ENCODE data around the gene NDUFAF2.

Gene NDUFAF2

GRCh38 chr5:61137835-61138234 lies 192.8 kb downstream of the NDUFAF2 start:
- ChIA-PET CTCF (interaction anchor here (0.6 kb wide), 2 partner anchors 176 to 807 kb away, joined by 3 read pairs; no protein-coding TSS in a partner anchor), POLR2A (no interaction called here)
- H3K4me3 ChIP-seq (ENCODE audit: low read depth, low read length) = no peak overlapping the region
- no peak for TF ChIP-seq ZNF514 (tag by site-specific recombination; IDR thresholded peaks at IDR 0.05)
- no peak for TF ChIP-seq ZNF132 (tag by site-specific recombination; IDR thresholded peaks at IDR 0.05; ENCODE audit: borderline replicate concordance)
- no peak for TF ChIP-seq ZNF354C (tag by site-specific recombination; IDR thresholded peaks at IDR 0.05; ENCODE audit: borderline replicate concordance, low read depth)
- TF ChIP-seq ZNF121 (tag by site-specific recombination; IDR thresholded peaks at IDR 0.05) = no peak
- TF ChIP-seq INSM2 (tag by site-specific recombination; IDR thresholded peaks at IDR 0.05) = no peak
- no peak for TF ChIP-seq SP2 (tag by site-specific recombination; IDR thresholded peaks at IDR 0.05)
- no peak for TF ChIP-seq ZNF24 (tag by site-specific recombination; IDR thresholded peaks at IDR 0.05)
- TF ChIP-seq ZNF18 (tag by site-specific recombination; IDR thresholded peaks at IDR 0.05) = no peak
- no peak for TF ChIP-seq ZBTB11 (tag by site-specific recombination; conservative IDR thresholded peaks at IDR 0.05; ENCODE audit: low read depth)
- TF ChIP-seq SP7 (tag by site-specific recombination; IDR thresholded peaks at IDR 0.05) = no peak
- no peak for TF ChIP-seq ZNF501 (tag by site-specific recombination; IDR thresholded peaks at IDR 0.05)
- no peak for TF ChIP-seq ZNF37A (tag by site-specific recombination; IDR thresholded peaks at IDR 0.05)
- no peak for TF ChIP-seq ZNF223 (tag by site-specific recombination; IDR thresholded peaks at IDR 0.05)
- no peak for TF ChIP-seq ZNF221 (tag by site-specific recombination; IDR thresholded peaks at IDR 0.05; ENCODE audit: borderline replicate concordance)
- TF ChIP-seq YY2 (tag by site-specific recombination; IDR thresholded peaks at IDR 0.05) = no peak
- no peaks in the 10 kb centered on the region for H3K4me1 ChIP-seq (ENCODE audit: control insufficient read depth, insufficient read depth, low read length)
- no peaks in the 10 kb centered on the region for H3K9me3 ChIP-seq (ENCODE audit: control insufficient read depth, insufficient read depth, low read depth, low read length)
- no peak overlapping the region for H3K27ac ChIP-seq (ENCODE audit: extremely low read depth, low read depth, low read length)
- H3K36me3 ChIP-seq (ENCODE audit: control insufficient read depth in 2 of 2, insufficient read depth in 1 of 2, low read length in 2 of 2) = no peaks in the 10 kb centered on the region

GRCh38 chr5:61139094-61139873 lies 194.3 kb downstream of the NDUFAF2 start:
- CTCF ChIA-PET = interaction anchor here (0.5 to 0.7 kb wide), 6 partner anchors 17 to 429 kb away, joined by 3 read pairs; no protein-coding TSS in a partner anchor
- no peaks in the 10 kb centered on the region for H3K9me3 ChIP-seq (ENCODE audit: control insufficient read depth, insufficient read depth, low read depth, low read length)
- H3K36me3 ChIP-seq (ENCODE audit: control insufficient read depth in 2 of 2, insufficient read depth in 1 of 2, low read length in 2 of 2) = no peaks in the 10 kb centered on the region
- H3K4me3 ChIP-seq (ENCODE audit: low read depth, low read length) = no peak overlapping the region
- H3K27ac ChIP-seq (ENCODE audit: extremely low read depth, low read depth, low read length) = no peak overlapping the region
- POLR2A ChIA-PET = no interaction called here
- H3K4me1 ChIP-seq (ENCODE audit: control insufficient read depth, insufficient read depth, low read length) = no peaks in the 10 kb centered on the region
- TF ChIP-seq ZNF580 (tag by site-specific recombination; IDR thresholded peaks at IDR 0.05) (no peak), ZNF335 (tag by site-specific recombination; conservative IDR thresholded peaks at IDR 0.05) (no peak), ZNF654 (tag by site-specific recombination; IDR thresholded peaks at IDR 0.05; ENCODE audit: low read depth) (no peak), ZSCAN30 (tag by site-specific recombination; IDR thresholded peaks at IDR 0.05) (no peak), ZNF768 (tag by site-specific recombination; IDR thresholded peaks at IDR 0.05) (no peak), ZNF548 (tag by site-specific recombination; IDR thresholded peaks at IDR 0.05) (no peak), ZNF530 (tag by site-specific recombination; IDR thresholded peaks at IDR 0.05; ENCODE audit: low read depth) (no peak), ZNF148 (tag by site-specific recombination; IDR thresholded peaks at IDR 0.05; ENCODE audit: borderline replicate concordance) (no peak), SP3 (tag by site-specific recombination; IDR thresholded peaks at IDR 0.05) (no peak), ZNF558 (tag by site-specific recombination; IDR thresholded peaks at IDR 0.05) (no peak), ZNF211 (tag by site-specific recombination; IDR thresholded peaks at IDR 0.05; ENCODE audit: low read depth) (no peak), ZBTB1 (tag by site-specific recombination; IDR thresholded peaks at IDR 0.05) (no peak)

Measured in HEK293 (cell line).